Liver (tissue), 9 donors: ENCODE results near the gene EVI5. TPM values are rescaled to one million over a fixed set of nuclear protein-coding genes. Genes with fewer than 3 reads are reported as not detected.
"Not testable (repeated sequence)": the region's sequence is repeated elsewhere in the genome, so short reads cannot be mapped to it uniquely, and the experiment has no call there.

Experiments used
- DNase-seq: peaks from one replicate; pipeline ENCODE4 v3.0.0-alpha.2; 2017; ENCODE audit warnings: low spot score
- H3K27ac ChIP-seq, 2 donors: one replicate each; pipeline ENCODE4 v1.7.0; 2013; ENCODE audit warnings: inconsistent platforms in 2 of 2, low read length in 2 of 2, control low read depth in 1 of 2, low read depth in 1 of 2, mild to moderate bottlenecking in 1 of 2
- H3K27me3 ChIP-seq, 4 donors: one replicate each; pipeline versions ENCODE4 v1.6.1 to v1.7.0; 2013; ENCODE audit warnings: low read length in 3 of 4, inconsistent platforms in 1 of 4, mild to moderate bottlenecking in 1 of 4, moderate library complexity in 1 of 4; ENCODE audit not compliant: control insufficient read depth in 4 of 4, insufficient read depth in 4 of 4
- H3K36me3 ChIP-seq, 4 donors: one replicate each; pipeline versions ENCODE4 v1.6.1 to v1.7.0; 2013; ENCODE audit warnings: low read length in 3 of 4, mild to moderate bottlenecking in 3 of 4, low read depth in 1 of 4, moderate library complexity in 1 of 4; ENCODE audit not compliant: control insufficient read depth in 4 of 4, insufficient read depth in 3 of 4
- H3K4me1 ChIP-seq, 4 donors: one replicate each; pipeline versions ENCODE4 v1.6.1 to v1.7.0; 2013; ENCODE audit warnings: low read length in 3 of 4, mild to moderate bottlenecking in 3 of 4, moderate library complexity in 1 of 4; ENCODE audit not compliant: control insufficient read depth in 4 of 4, insufficient read depth in 4 of 4
- H3K4me3 ChIP-seq, 3 donors: one replicate each; pipeline versions ENCODE4 v1.6.1 to v1.7.0; 2013; ENCODE audit warnings: low read length in 3 of 3, control low read depth in 1 of 3, low read depth in 1 of 3, mild to moderate bottlenecking in 1 of 3
- H3K9ac ChIP-seq, 2 donors: one replicate each; pipeline ENCODE4 v1.7.0; 2013; ENCODE audit warnings: low read length in 2 of 2, mild to moderate bottlenecking in 2 of 2, moderate library complexity in 2 of 2, control low read depth in 1 of 2, low read depth in 1 of 2
- H3K9me3 ChIP-seq, 4 donors: one replicate each; pipeline versions ENCODE4 v1.6.1 to v1.7.0; 2013; ENCODE audit warnings: low read length in 3 of 4; ENCODE audit not compliant: control insufficient read depth in 4 of 4
- ATF3 ChIP-seq: IDR thresholded peaks from 2 replicates; pipeline ENCODE4 v1.6.1; 2016; ENCODE audit warnings: antibody characterized with exemption
- CTCF ChIP-seq: fragments of 150-350 bp; IDR thresholded peaks from 2 replicates; pipeline ENCODE4 v1.5.1; 2017; ENCODE audit warnings: improper control_type of control experiment, low read depth, low read length; ENCODE audit not compliant: missing input control
- EGR1 ChIP-seq, 2 donors: IDR thresholded peaks; 2 replicates each; pipeline ENCODE4 v1.6.1; 2016 to 2018; ENCODE audit warnings: antibody characterized with exemption in 2 of 2, low read depth in 2 of 2
- FOXA2 ChIP-seq: IDR thresholded peaks from 2 replicates; pipeline ENCODE4 v1.6.1; 2016; ENCODE audit warnings: antibody characterized with exemption
- GABPA ChIP-seq, 2 donors: IDR thresholded peaks in 1 of 2; conservative IDR thresholded peaks in 1 of 2; 2 replicates each; pipeline ENCODE4 v1.6.1; 2016; ENCODE audit warnings: antibody characterized with exemption in 2 of 2, mild to moderate bottlenecking in 1 of 2, moderate library complexity in 1 of 2
- NR2F2 ChIP-seq: IDR thresholded peaks from 2 replicates; pipeline ENCODE4 v1.6.1; 2016; ENCODE audit warnings: antibody characterized with exemption
- RAD21 ChIP-seq, 2 donors: IDR thresholded peaks; 2 replicates each; pipeline ENCODE4 v1.6.1; 2016; ENCODE audit warnings: antibody characterized with exemption in 2 of 2, mild to moderate bottlenecking in 2 of 2
- RXRA ChIP-seq, 2 donors: IDR thresholded peaks; 2 replicates each; pipeline ENCODE4 v1.6.1; 2017 to 2018; ENCODE audit warnings: antibody characterized with exemption in 2 of 2, mild to moderate bottlenecking in 1 of 2
- TAF1 ChIP-seq: conservative IDR thresholded peaks from 2 replicates; pipeline ENCODE4 v1.6.1; 2016; ENCODE audit warnings: antibody characterized with exemption, mild to moderate bottlenecking
- WGBS: extraction: QIAGEN DNeasy Blood & Tissue Kit; methylation state at CpG from one replicate; pipeline ENCODE4 v1.1.7; 2013; 5-methylcytosine and 5-hydroxymethylcytosine counted together
- polyA plus RNA-seq, 2 donors: library from polyadenylated mRNA; stranded (reverse) in 1 of 2; unstranded in 1 of 2; fragments of 200-250 nt in 1 of 2; fragments of >200 nt in 1 of 2; fragmentation: Nextera tagmentation in 1 of 2; extraction: Ambion mirVana in 1 of 2; gene quantifications; one replicate each; pipeline versions ENCODE4 v1.2.1 to v1.2.3, GENCODE V29; 2013 to 2015
- total RNA-seq, 2 donors: library from RNA; depleted of rRNA; stranded (reverse); fragments of >200 nt; gene quantifications; one replicate each; pipeline ENCODE4 v1.2.3, GENCODE V29; 2014
- TF ChIP-seq, protein P1 (sequence below): IDR thresholded peaks from 2 replicates; pipeline ENCODE4 v1.6.1; 2016; ENCODE audit warnings: antibody characterized with exemption
- TF ChIP-seq, protein P2 (sequence below): IDR thresholded peaks from 2 replicates; pipeline ENCODE4 v1.6.1; 2016; ENCODE audit warnings: antibody characterized with exemption, mild to moderate bottlenecking
- donor health status: healthy.
- donor health status: healthy.
- donor health status: healthy.
- donor health status: healthy.
- donor health status: healthy.

EVI5 gene
- total and polyA plus RNA-seq, 4 donors, result 4.0 to 35.9 (median 19.1) TPM

DNA sequence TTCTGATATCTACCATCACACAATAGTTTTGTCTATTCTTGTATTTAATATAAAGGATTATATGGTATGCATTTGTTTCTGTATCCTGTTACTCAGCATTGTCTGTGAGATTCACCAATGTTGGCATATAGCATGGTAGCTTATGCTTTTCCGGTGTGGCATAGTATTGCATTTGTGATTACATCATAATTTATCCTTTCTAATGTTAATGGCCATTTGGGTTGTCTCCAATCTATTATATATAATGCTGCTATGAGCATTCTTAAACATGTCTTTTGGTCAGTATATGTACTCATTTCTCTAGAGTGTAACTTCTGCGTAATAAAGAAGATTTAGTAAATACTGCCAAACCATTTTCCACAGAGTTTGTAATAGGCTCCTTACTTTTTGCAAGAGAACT lies 257.2 kb downstream of the EVI5 start:
- no peak overlapping the region for H3K4me3 ChIP-seq
- H3K36me3 ChIP-seq, result peaks cover 0 to 6% (median 2%) of the 10 kb centered on the region in 4 donors
- no peak for DNase-seq
- H3K27ac ChIP-seq, result no peak overlapping the region
- 98% methylated on average over 2 of the region's 2 CpGs for WGBS
- TF ChIP-seq FOXA2 (no peak), RXRA (IDR thresholded peaks at IDR 0.05) (no peak), TAF1 (no peak), EGR1 (IDR thresholded peaks at IDR 0.05; ENCODE audit: low read depth in 2 of 2) (no peak), GABPA (IDR thresholded peaks at IDR 0.05 in 1 of 2, conservative IDR thresholded peaks at IDR 0.05 in 1 of 2) (no peak), CTCF (no peak), RAD21 (IDR thresholded peaks at IDR 0.05) (no peak)
- TF ChIP-seq, protein P1, sequence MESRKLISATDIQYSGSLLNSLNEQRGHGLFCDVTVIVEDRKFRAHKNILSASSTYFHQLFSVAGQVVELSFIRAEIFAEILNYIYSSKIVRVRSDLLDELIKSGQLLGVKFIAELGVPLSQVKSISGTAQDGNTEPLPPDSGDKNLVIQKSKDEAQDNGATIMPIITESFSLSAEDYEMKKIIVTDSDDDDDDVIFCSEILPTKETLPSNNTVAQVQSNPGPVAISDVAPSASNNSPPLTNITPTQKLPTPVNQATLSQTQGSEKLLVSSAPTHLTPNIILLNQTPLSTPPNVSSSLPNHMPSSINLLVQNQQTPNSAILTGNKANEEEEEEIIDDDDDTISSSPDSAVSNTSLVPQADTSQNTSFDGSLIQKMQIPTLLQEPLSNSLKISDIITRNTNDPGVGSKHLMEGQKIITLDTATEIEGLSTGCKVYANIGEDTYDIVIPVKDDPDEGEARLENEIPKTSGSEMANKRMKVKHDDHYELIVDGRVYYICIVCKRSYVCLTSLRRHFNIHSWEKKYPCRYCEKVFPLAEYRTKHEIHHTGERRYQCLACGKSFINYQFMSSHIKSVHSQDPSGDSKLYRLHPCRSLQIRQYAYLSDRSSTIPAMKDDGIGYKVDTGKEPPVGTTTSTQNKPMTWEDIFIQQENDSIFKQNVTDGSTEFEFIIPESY, result no peak
- TF ChIP-seq, protein P2, sequence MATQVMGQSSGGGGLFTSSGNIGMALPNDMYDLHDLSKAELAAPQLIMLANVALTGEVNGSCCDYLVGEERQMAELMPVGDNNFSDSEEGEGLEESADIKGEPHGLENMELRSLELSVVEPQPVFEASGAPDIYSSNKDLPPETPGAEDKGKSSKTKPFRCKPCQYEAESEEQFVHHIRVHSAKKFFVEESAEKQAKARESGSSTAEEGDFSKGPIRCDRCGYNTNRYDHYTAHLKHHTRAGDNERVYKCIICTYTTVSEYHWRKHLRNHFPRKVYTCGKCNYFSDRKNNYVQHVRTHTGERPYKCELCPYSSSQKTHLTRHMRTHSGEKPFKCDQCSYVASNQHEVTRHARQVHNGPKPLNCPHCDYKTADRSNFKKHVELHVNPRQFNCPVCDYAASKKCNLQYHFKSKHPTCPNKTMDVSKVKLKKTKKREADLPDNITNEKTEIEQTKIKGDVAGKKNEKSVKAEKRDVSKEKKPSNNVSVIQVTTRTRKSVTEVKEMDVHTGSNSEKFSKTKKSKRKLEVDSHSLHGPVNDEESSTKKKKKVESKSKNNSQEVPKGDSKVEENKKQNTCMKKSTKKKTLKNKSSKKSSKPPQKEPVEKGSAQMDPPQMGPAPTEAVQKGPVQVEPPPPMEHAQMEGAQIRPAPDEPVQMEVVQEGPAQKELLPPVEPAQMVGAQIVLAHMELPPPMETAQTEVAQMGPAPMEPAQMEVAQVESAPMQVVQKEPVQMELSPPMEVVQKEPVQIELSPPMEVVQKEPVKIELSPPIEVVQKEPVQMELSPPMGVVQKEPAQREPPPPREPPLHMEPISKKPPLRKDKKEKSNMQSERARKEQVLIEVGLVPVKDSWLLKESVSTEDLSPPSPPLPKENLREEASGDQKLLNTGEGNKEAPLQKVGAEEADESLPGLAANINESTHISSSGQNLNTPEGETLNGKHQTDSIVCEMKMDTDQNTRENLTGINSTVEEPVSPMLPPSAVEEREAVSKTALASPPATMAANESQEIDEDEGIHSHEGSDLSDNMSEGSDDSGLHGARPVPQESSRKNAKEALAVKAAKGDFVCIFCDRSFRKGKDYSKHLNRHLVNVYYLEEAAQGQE, result no peak
- H3K9me3 ChIP-seq, result no peaks in the 10 kb centered on the region
- no peaks in the 10 kb centered on the region for H3K4me1 ChIP-seq
- no peaks in the 10 kb centered on the region for H3K27me3 ChIP-seq
- no peak overlapping the region for H3K9ac ChIP-seq

DNA sequence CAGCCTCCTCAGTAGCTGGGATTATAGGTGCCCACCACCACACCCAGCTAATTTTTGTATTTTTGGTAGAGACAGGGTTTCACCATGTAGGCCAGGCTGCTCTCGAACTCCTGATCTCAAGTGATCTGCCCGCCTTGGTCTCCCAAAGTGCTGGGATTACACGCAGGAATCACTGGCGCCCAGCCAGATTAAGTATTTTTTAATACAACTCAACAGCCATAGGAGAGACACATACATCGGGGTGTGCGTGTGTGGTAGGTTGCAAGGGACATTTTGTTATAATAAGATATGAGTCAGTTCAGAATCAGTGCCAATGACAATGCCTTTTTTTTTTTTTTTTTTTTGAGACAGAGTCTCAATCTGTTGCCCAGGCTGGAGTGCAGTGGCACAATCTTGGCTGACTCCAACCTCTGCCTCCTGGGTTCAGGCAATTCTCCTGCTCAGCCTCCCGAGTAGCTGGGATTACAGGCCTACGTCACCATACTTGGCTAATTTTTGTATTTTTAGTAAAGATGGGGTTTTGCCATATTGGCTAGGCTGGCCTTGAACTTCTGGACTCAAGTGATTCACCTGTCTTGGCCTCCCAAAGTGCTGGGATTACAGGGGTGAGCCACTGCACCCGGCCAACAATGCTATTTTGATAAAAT lies 259.8 kb downstream of the EVI5 start:
- H3K27ac ChIP-seq, H3K27me3 ChIP-seq, H3K9ac ChIP-seq, H3K4me1 ChIP-seq, H3K36me3 ChIP-seq, H3K4me3 ChIP-seq, H3K9me3 ChIP-seq, DNase-seq: not testable (repeated sequence)
- 96% methylated on average over 9 of the region's 9 CpGs for WGBS

DNA sequence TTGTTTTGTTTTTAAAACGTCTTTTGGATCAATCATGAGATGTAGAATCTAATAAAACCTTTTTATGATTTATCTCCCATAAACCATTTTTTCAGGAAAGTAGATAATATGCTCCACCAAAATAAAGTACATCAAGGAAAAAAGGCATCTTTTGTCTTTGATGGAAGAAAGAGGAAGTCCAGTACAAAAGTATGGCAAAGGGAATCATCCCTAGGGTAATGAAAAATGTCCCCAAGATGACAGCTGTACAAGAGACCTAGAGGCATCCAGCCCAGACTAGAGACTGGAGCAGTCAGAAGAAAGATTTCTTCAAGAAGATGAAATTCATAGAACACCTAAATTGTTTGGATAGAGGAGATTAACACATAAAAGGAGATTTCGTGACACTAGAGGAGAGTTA lies 265.9 kb downstream of the EVI5 start:
- no peaks in the 10 kb centered on the region for H3K27me3 ChIP-seq
- H3K27ac ChIP-seq, result no peak overlapping the region
- H3K9me3 ChIP-seq, result no peaks in the 10 kb centered on the region
- no peaks in the 10 kb centered on the region for H3K4me1 ChIP-seq
- DNase-seq, result no peak
- no peak overlapping the region for H3K9ac ChIP-seq
- no peak overlapping the region for H3K4me3 ChIP-seq
- 84% methylated on average over 2 of the region's 2 CpGs for WGBS
- H3K36me3 ChIP-seq, result peaks cover 2 to 6% (median 2%) of the 10 kb centered on the region in 4 donors
- TF ChIP-seq ATF3, result no peak
- no peak for TF ChIP-seq GABPA (IDR thresholded peaks at IDR 0.05 in 1 of 2, conservative IDR thresholded peaks at IDR 0.05 in 1 of 2)
- no peak for TF ChIP-seq NR2F2
- no peak for TF ChIP-seq RAD21 (IDR thresholded peaks at IDR 0.05)
- TF ChIP-seq RXRA (IDR thresholded peaks at IDR 0.05), result no peak
- no peak for TF ChIP-seq FOXA2
